Trophoblast cell (in vitro differentiated cells and primary cell): Measurements from ENCODE around the gene KLHDC9.

ENCODE experiments used
- DNase-seq, 2 donors: peaks; one replicate each; pipeline ENCODE4 v3.0.0-alpha.2; 2016
- H2AFZ ChIP-seq: 2 replicates; pipeline ENCODE4 v1.6.1; 2013; ENCODE audit warnings: low read length, moderate library complexity, mild to moderate bottlenecking; ENCODE audit not compliant: insufficient read depth, poor library complexity
- H2AK5ac ChIP-seq: 2 replicates; pipeline ENCODE4 v1.6.1; 2013; ENCODE audit warnings: mild to moderate bottlenecking, low read length
- H2BK120ac ChIP-seq: 2 replicates; pipeline ENCODE4 v1.6.1; 2013; ENCODE audit warnings: low read length, mild to moderate bottlenecking, moderate library complexity; ENCODE audit not compliant: insufficient read depth, poor library complexity
- H2BK12ac ChIP-seq: 2 replicates; pipeline ENCODE4 v1.6.1; 2013; ENCODE audit warnings: mild to moderate bottlenecking, low read length, moderate library complexity
- H2BK5ac ChIP-seq: 2 replicates; pipeline ENCODE4 v1.6.1; 2013; ENCODE audit warnings: low read length, low read depth, moderate library complexity, mild to moderate bottlenecking; ENCODE audit not compliant: poor library complexity
- H3K14ac ChIP-seq: 2 replicates; pipeline ENCODE4 v1.6.1; 2013; ENCODE audit warnings: mild to moderate bottlenecking, low read length
- H3K18ac ChIP-seq: 2 replicates; pipeline ENCODE4 v1.6.1; 2013; ENCODE audit warnings: mild to moderate bottlenecking, low read length
- H3K23ac ChIP-seq: 2 replicates; pipeline ENCODE4 v1.6.1; 2013; ENCODE audit warnings: low read length
- H3K27ac ChIP-seq: 2 replicates; pipeline ENCODE4 v1.5.1; 2013; ENCODE audit warnings: low read depth, mild to moderate bottlenecking, inconsistent platforms, low read length, moderate library complexity
- H3K27me3 ChIP-seq: 2 replicates; pipeline ENCODE4 v1.6.1; 2013; ENCODE audit warnings: inconsistent platforms, mild to moderate bottlenecking, low read length, moderate library complexity; ENCODE audit not compliant: insufficient read depth
- H3K36me3 ChIP-seq, 2 experiments: 1 replicate in 1 of 2; 2 replicates in 1 of 2; pipeline ENCODE4 v1.6.1; 2013; ENCODE audit warnings: low read length in 2 of 2, mild to moderate bottlenecking in 2 of 2, moderate library complexity in 1 of 2; ENCODE audit not compliant: insufficient read depth in 2 of 2, control insufficient read depth in 1 of 2
- H3K4ac ChIP-seq: 2 replicates; pipeline ENCODE4 v1.6.1; 2013; ENCODE audit warnings: low read depth, mild to moderate bottlenecking, low read length, moderate library complexity
- H3K4me1 ChIP-seq, 2 experiments: 1 replicate in 1 of 2; 2 replicates in 1 of 2; pipeline ENCODE4 v1.6.1; 2013; ENCODE audit warnings: low read length in 2 of 2, mild to moderate bottlenecking in 2 of 2, moderate library complexity in 1 of 2; ENCODE audit not compliant: insufficient read depth in 2 of 2, control insufficient read depth in 1 of 2
- H3K4me2 ChIP-seq: 2 replicates; pipeline ENCODE4 v1.6.1; 2013; ENCODE audit warnings: inconsistent platforms, mild to moderate bottlenecking, low read length, moderate library complexity
- H3K4me3 ChIP-seq: 2 replicates; pipeline ENCODE4 v1.5.1; 2013; ENCODE audit warnings: mild to moderate bottlenecking, low read depth, low read length, inconsistent platforms
- H3K79me1 ChIP-seq: one replicate; pipeline ENCODE4 v1.6.1; 2013; ENCODE audit warnings: low read length
- H3K79me2 ChIP-seq: 2 replicates; pipeline ENCODE4 v1.6.1; 2013; ENCODE audit warnings: low read length, mild to moderate bottlenecking; ENCODE audit not compliant: control insufficient read depth, insufficient read depth, poor library complexity
- H3K9ac ChIP-seq: 2 replicates; pipeline ENCODE4 v1.6.1; 2013; ENCODE audit warnings: mild to moderate bottlenecking, low read length
- H3K9me3 ChIP-seq: 2 replicates; pipeline ENCODE4 v1.6.1; 2013; ENCODE audit warnings: low read depth, mild to moderate bottlenecking, control low read depth, inconsistent platforms, low read length; ENCODE audit not compliant: insufficient read depth
- H4K12ac ChIP-seq: 2 replicates; pipeline ENCODE4 v1.6.1; 2013; ENCODE audit warnings: low read depth, mild to moderate bottlenecking, low read length, moderate library complexity
- H4K8ac ChIP-seq: 2 replicates; pipeline ENCODE4 v1.6.1; 2013; ENCODE audit warnings: low read depth, mild to moderate bottlenecking, low read length, moderate library complexity
- H4K91ac ChIP-seq: one replicate; pipeline ENCODE4 v1.6.1; 2013; ENCODE audit warnings: low read depth, mild to moderate bottlenecking, low read length, moderate library complexity
- WGBS: extraction: QIAGEN DNeasy Blood & Tissue Kit; methylation state at CpG from one replicate; pipeline ENCODE4 v1.1.7; 2013; ENCODE audit warnings: missing lambda C conversion rate; ENCODE audit not compliant: insufficient read length, insufficient coverage; ENCODE audit errors: extremely low coverage; 5-methylcytosine and 5-hydroxymethylcytosine counted together

Gene KLHDC9

GRCh38 chr1:161133220-161133740 is 35.1 kb downstream of the KLHDC9 start:
- H2BK120ac ChIP-seq = peak overlapping the region; percentile 99
- peak overlapping the region; percentile 93 for H3K4ac ChIP-seq
- H3K9me3 ChIP-seq = no peaks in the 10 kb centered on the region
- peaks cover 24% of the 10 kb centered on the region for H3K79me1 ChIP-seq
- H2BK12ac ChIP-seq = peak overlapping the region; percentile 45
- peak overlapping the region; percentile 73 for H3K4me2 ChIP-seq
- H2AK5ac ChIP-seq = peak overlapping the region; percentile 26
- DNase-seq = no peak
- peak overlapping the region; percentile 94 for H2AFZ ChIP-seq
- H3K27me3 ChIP-seq = no peaks in the 10 kb centered on the region
- peak overlapping the region; percentile 86 for H3K9ac ChIP-seq
- peak overlapping the region; percentile 89 for H3K4me3 ChIP-seq
- H4K12ac ChIP-seq = peak overlapping the region; percentile 93
- peak overlapping the region; percentile 96 for H4K8ac ChIP-seq
- H3K27ac ChIP-seq = peak overlapping the region; percentile 99
- H3K79me2 ChIP-seq = peaks cover 15% of the 10 kb centered on the region
- peak overlapping the region; percentile 68 for H3K18ac ChIP-seq
- no peak overlapping the region for H3K23ac ChIP-seq
- no CpG with 5 or more reads among the region's 11 CpGs for WGBS
- peaks cover 21 to 35% of the 10 kb centered on the region in 2 experiments for H3K4me1 ChIP-seq
- peak overlapping the region; percentile 99 for H4K91ac ChIP-seq
- H3K14ac ChIP-seq = peak overlapping the region; percentile 91
- peak overlapping the region; percentile 96 for H2BK5ac ChIP-seq
- peaks cover 2 to 6% of the 10 kb centered on the region in 2 experiments for H3K36me3 ChIP-seq

- H4K91ac ChIP-seq = no peak overlapping the region
- H4K12ac ChIP-seq = no peak overlapping the region
- no peak overlapping the region for H3K23ac ChIP-seq
- no peak overlapping the region for H2AFZ ChIP-seq
- no peaks in the 10 kb centered on the region for H3K9me3 ChIP-seq
- peaks cover 4% of the 10 kb centered on the region for H3K79me2 ChIP-seq
- peaks cover 18 to 23% of the 10 kb centered on the region in 2 experiments for H3K4me1 ChIP-seq
- H2BK120ac ChIP-seq = no peak overlapping the region
- no peak overlapping the region for H4K8ac ChIP-seq
- H2AK5ac ChIP-seq = no peak overlapping the region
- no peak overlapping the region for H3K4me3 ChIP-seq
- no CpG with 5 or more reads among the region's 3 CpGs for WGBS
- H3K79me1 ChIP-seq = peaks cover 9% of the 10 kb centered on the region
- H3K18ac ChIP-seq = no peak overlapping the region
- H3K14ac ChIP-seq = no peak overlapping the region
- no peak overlapping the region for H2BK5ac ChIP-seq
- H3K4me2 ChIP-seq = no peak overlapping the region
- H2BK12ac ChIP-seq = no peak overlapping the region
- peak overlapping the region; percentile 36 for H3K27ac ChIP-seq
- no peak overlapping the region for H3K4ac ChIP-seq
- no peaks in the 10 kb centered on the region for H3K27me3 ChIP-seq
- H3K36me3 ChIP-seq = peaks cover 0 to 6% of the 10 kb centered on the region in 2 experiments
- peak in 1 of 2 donors; percentile 72 for DNase-seq
- H3K9ac ChIP-seq = no peak overlapping the region
Measured at GRCh38 chr1:161137881-161138280, 39.7 kb downstream of the KLHDC9 start.

DNA sequence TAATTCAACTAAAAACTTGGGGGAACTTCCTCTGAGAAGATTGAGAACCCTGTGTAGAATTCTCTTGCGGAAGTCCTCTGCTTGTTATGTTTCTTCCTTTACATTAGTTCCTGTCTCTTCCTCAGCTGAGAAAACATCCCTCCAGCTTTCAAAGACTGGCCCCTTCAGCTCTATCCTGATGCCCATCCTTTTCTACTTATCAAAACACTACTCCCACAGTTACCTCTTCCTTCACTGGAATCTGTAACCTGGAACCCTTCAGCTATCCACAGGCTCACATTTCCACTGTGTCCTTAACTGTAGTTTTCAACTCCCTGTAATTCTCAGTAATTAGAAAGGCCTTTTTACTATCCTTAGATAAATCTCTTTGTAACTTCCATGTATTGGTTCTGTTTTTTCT is 40.3 kb downstream of the KLHDC9 start:
- Histone ChIP-seq H3K27me3 (no peaks in the 10 kb centered on the region), H3K23ac (no peak overlapping the region), H2AFZ (no peak overlapping the region), H2BK120ac (no peak overlapping the region), H3K14ac (no peak overlapping the region), H3K4me2 (no peak overlapping the region), H3K9me3 (no peaks in the 10 kb centered on the region), H3K4me3 (no peak overlapping the region), H3K79me1 (peaks cover 4% of the 10 kb centered on the region), H3K27ac (no peak overlapping the region), H4K12ac (no peak overlapping the region), H3K4ac (no peak overlapping the region), H3K36me3 (peaks cover 0 to 6% of the 10 kb centered on the region in 2 experiments), H4K91ac (no peak overlapping the region), H3K9ac (no peak overlapping the region), H2BK5ac (no peak overlapping the region), H3K79me2 (peaks cover under 1% of the 10 kb centered on the region), H3K4me1 (peaks cover 18 to 22% of the 10 kb centered on the region in 2 experiments), H2AK5ac (no peak overlapping the region), H3K18ac (no peak overlapping the region), H2BK12ac (no peak overlapping the region), H4K8ac (no peak overlapping the region)
- no CpG with 5 or more reads among the region's 1 CpG for WGBS
- DNase-seq = no peak

DNA sequence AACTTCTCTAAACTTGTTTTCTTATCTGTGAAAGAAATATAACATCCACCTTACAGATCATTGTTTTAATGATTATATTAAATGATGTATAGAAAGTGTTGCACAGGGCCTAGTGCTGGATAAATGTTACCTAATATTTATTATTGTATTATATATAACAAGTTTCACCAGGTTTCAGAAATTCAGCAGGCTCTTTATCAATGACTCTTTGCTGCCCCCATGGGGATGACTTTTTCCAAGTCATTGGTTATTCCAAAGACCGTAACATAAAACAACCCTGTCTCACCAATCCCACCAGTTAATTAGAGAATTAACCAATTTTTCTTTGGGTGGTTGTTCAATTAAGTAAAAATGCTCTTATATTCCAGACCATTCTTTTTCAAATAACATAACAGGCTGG is 41.6 kb downstream of the KLHDC9 start:
- Histone ChIP-seq H3K9ac (no peak overlapping the region), H3K9me3 (no peaks in the 10 kb centered on the region), H3K4me3 (no peak overlapping the region), H3K36me3 (peaks cover 0 to 4% of the 10 kb centered on the region in 2 experiments), H3K79me2 (no peaks in the 10 kb centered on the region), H4K12ac (no peak overlapping the region), H3K27ac (no peak overlapping the region), H3K79me1 (no peaks in the 10 kb centered on the region), H4K91ac (no peak overlapping the region), H2AK5ac (no peak overlapping the region), H3K4me2 (no peak overlapping the region), H3K18ac (no peak overlapping the region), H3K4ac (no peak overlapping the region), H4K8ac (no peak overlapping the region), H2AFZ (no peak overlapping the region), H3K27me3 (no peaks in the 10 kb centered on the region), H2BK5ac (no peak overlapping the region), H2BK120ac (no peak overlapping the region), H3K14ac (no peak overlapping the region), H3K23ac (no peak overlapping the region), H2BK12ac (no peak overlapping the region), H3K4me1 (peaks cover 12 to 16% of the 10 kb centered on the region in 2 experiments)
- no CpG with 5 or more reads among the region's 1 CpG for WGBS
- peak; percentile 44 to 73 for DNase-seq
